HG02588 (cell line): ENCODE results near the gene ABCF1.
"Not testable (repeated sequence)": the region's sequence is repeated elsewhere in the genome, so short reads cannot be mapped to it uniquely, and the experiment has no call there.

Experiments
- ATAC-seq: cut with Tn5 transposase; IDR thresholded peaks from one replicate; pipeline ENCODE4 v1.9.1; 2021; ENCODE audit warnings: mild to moderate bottlenecking, moderate library complexity; ENCODE audit not compliant: unreplicated experiment

ABCF1 gene

GRCh38 chr6:30556906-30557682 lies 14.1 kb upstream of the ABCF1 start, which contains the start of gene PRR3:
PRR3 (plus strand) TSS chr6:30557295; CDS start chr6:30557345, 50 bp downstream.
- peak; percentile 55 for ATAC-seq

GRCh38 chr6:30557683-30557981 lies 13.6 kb upstream of the ABCF1 start:
- ATAC-seq: no peak

- ATAC-seq: no peak
These were observed 10.3 kb upstream of the ABCF1 start for GRCh38 chr6:30560930-30561329.

- no peak for ATAC-seq
These were observed 8.5 kb upstream of the ABCF1 start for GRCh38 chr6:30562470-30563425.

DNA sequence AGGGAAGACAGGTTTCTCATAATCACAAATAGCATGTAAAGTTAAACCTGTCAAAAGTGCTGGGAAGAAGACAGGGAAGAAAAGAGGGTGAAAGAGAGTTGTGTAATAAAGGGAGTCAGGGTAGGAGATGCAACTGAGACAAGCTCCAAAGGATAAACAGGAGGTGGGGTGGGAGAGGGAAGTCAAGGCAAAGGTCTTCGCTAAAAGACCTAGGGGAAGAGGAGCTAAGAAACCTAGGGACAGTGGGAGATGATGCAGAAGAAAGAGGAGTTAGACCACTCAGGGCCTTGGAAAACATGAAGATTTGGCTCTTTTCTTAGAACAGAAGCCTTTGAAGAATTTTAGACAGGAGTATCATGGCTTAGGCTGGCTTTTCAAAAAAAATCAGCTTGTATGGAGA lies 7.1 kb upstream of the ABCF1 start:
- ATAC-seq: no peak

DNA sequence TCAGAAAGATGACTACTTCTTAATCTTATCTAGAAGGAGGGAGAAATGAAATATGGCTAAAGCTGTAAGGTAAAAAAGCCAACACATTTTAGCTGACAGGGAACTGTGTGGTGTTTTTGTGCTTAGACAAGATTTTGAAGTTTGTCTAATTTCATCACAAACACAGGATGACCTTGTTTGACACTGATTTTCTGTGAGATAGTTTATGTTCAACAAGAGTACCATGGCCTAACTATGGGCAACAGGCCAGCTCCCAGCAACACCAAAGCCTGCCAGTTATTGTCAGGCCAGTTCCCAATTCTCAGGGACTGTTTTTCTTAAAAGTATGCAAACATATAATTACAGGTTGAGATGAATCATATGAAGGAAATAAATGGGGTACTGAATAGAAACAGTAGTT lies 5.5 kb upstream of the ABCF1 start:
- ATAC-seq: no peak

DNA sequence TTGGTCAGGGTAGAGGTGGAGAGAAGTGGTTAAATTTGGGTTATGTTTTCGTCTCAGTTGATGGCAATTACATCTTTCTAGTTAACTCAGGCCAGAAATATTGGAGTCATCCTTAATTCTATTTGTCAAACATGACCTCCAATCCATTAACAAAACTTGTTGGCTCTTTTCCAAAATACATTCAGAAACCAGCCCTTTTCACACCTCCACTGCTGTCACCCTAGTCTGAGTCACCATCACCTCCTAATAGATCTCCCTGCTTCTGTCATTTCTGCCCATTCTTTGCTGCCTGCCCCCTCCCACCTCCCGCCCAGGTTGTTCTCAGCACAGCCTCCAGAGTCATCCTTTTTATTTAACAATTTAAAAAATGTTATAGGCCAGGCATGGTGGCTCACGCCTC lies 3.0 kb upstream of the ABCF1 start:
- ATAC-seq: no peak

DNA sequence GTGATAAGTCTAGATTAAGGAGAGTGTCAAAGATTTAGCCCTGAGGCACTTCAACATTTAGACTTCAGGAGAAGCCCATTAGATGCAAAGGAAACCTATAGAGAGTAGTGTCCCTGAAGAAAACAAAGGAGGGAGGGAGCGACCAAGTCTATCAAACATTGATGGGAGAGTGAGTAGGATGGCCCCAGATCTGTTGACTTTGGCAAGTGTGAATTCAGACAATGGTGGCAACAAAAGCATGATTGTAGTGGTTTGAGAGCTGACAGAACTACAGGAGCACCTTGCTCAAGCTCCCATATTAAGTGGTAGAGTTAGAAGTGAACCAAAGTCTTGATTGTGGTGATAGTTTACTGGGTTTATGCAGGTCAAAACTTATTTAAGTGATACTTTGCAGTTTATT lies 979 bp upstream of the ABCF1 start:
- ATAC-seq: no peak

GRCh38 chr6:30570740-30571074 lies 535 bp upstream of the ABCF1 start:
- peak; percentile 15 for ATAC-seq

- no peak for ATAC-seq
These were observed 480 bp downstream of the ABCF1 start for GRCh38 chr6:30571762-30572082.

- no peak for ATAC-seq
These were observed 906 bp downstream of the ABCF1 start for GRCh38 chr6:30572148-30572547.

DNA sequence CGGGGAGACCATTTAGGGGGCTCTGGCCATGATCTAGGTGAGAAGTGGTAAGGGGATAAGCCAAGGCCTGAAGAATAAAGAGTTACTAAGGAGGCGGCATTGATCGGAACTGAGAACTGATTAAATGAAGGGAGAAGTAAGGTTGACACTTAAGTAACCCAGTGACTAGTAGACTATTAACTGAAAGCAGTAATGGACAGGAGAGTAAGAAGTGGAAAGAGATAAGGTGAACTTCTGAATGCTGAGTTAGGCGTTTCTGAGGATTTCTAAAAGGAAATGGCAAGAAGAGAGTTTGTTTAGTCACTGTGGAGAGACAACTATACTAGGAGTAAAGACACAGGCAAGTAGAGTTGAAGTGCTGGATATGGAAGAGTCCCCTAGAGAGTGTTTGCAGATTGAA lies 1.9 kb downstream of the ABCF1 start:
- no peak for ATAC-seq

- no peak for ATAC-seq
These were observed 6.8 kb downstream of the ABCF1 start for GRCh38 chr6:30578051-30578450.

DNA sequence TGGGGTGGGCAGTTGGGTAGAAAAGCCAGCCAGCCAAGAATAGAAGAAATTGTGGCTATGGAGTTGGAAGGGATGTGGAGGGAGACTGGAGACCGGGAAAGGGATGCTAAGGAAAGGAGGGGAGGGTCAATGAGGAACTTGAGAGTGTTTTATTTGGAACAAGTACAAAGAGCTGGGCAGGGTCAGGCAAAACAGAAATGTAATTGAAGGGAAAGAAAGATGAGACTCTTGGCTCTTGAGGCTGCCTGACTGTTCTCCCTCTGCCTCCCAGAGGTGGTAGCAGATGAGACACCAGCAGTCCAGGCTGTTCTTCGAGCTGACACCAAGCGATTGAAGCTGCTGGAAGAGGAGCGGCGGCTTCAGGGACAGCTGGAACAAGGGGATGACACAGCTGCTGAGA lies 12.7 kb downstream of the ABCF1 start:
- no peak for ATAC-seq

GRCh38 chr6:30589754-30590358 lies 18.6 kb downstream of the ABCF1 start:
- ATAC-seq: no peak

- ATAC-seq: no peak
These were observed 19.3 kb downstream of the ABCF1 start for GRCh38 chr6:30590509-30590908.

DNA sequence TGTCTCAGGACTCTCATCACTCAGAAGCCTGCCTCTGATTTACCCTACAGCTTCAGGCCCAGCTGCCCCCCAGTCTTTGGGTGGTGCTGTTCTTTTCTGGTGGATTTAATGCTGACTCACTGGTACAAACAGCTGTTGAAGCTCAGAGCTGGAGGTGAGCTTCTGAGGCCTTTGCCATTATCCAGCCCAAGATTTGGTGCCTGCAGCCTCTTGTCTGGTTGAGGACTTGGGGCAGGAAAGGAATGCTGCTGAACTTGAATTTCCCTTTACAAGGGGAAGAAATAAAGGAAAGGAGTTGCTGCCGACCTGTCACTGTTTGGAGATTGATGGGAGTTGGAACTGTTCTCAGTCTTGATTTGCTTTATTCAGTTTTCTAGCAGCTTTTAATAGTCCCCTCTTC lies 19.8 kb downstream of the ABCF1 start:
- ATAC-seq: no peak

DNA sequence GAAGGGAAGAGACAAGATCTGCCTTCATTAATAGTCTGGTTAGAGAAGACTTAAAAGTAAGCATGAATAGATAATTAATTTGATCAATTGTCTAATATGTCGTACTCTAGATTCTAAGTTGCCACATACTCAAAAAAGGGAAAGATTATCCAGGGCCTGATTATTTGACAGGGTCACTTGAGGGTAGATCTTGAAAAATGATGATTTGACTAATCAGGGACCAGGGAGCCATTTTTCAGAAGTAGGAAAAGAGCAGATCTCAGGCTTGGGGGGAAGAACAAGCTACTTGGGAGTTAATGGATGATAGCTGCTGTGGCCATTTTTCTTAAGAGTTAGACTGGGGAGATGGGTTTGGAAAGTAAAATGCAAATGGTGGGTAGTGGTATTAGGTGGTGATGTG lies 21.0 kb downstream of the ABCF1 start:
- no peak for ATAC-seq

DNA sequence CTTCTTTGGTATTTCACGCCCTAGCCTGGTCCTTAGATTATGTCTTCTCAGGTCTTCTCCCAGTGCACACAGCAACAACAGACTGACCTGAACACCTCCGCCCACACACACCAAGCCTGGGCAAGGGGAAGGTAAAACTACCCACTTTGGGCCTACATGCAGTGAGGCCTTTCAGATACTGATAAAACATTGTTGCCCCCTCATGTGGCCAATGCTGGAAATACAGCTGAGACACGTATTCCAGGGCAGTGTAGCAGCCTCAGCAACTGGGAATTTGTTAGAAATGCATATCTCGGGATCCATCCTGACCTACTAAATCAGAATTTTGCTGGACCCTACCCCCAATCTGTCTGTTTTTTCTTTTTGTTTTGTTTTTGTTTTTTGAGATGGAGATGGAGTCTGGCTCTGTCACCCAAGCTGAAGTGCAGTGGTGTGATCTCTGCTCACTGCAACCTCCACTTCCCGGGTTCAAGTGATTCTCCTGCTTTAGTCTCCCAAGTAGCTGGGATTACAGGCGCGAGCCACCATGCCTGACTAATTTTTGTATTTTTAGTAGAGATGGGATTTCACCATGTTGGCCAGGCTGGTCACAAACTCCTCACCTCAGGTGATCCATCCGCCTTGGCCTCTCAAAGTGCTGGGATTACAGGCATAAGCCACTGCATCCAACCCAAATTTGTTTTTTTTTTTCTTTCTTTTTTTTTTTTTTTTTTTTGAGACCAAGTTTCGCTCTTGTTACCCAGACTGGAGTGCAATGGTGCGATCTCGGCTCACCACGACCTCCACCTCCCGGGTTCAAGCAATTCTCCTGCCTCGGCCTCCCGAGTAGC lies 26.3 kb downstream of the ABCF1 start:
- ATAC-seq: not testable (repeated sequence)

GRCh38 chr6:30598912-30599624 lies 27.8 kb downstream of the ABCF1 start:
- no peak for ATAC-seq
